GM18526 (cell line): ENCODE measurements around the gene SHROOM1.

Experiments
- POLR2A ChIP-seq: IDR thresholded peaks from 3 replicates; pipeline ENCODE4 v1.6.1; 2011; ENCODE audit not compliant: insufficient read length; ENCODE audit errors: extremely low read depth

Gene SHROOM1

GRCh38 chr5:132834057-132834456 is 3.6 kb upstream of the SHROOM1 start:
- no peak for TF ChIP-seq POLR2A

GRCh38 chr5:132832612-132833011 is 2.2 kb upstream of the SHROOM1 start:
- no peak for TF ChIP-seq POLR2A

GRCh38 chr5:132831095-132831860 is 831 bp upstream of the SHROOM1 start:
- no peak for TF ChIP-seq POLR2A

- no peak for TF ChIP-seq POLR2A
Observed at GRCh38 chr5:132829742-132830435, 558 bp downstream of the SHROOM1 start.

GRCh38 chr5:132828846-132829494 is 1.5 kb downstream of the SHROOM1 start:
- TF ChIP-seq POLR2A, result no peak

- no peak for TF ChIP-seq POLR2A
Observed at GRCh38 chr5:132827943-132828673, 2.3 kb downstream of the SHROOM1 start.

GRCh38 chr5:132826424-132827082 is 3.9 kb downstream of the SHROOM1 start:
- TF ChIP-seq POLR2A, result no peak

GRCh38 chr5:132825834-132826391 is 4.5 kb downstream of the SHROOM1 start:
- no peak for TF ChIP-seq POLR2A

GRCh38 chr5:132825033-132825833 is 5.2 kb downstream of the SHROOM1 start:
- TF ChIP-seq POLR2A, result no peak

GRCh38 chr5:132824426-132824825 is 6.0 kb downstream of the SHROOM1 start:
- no peak for TF ChIP-seq POLR2A

- no peak for TF ChIP-seq POLR2A
Observed at GRCh38 chr5:132823481-132824050, 6.9 kb downstream of the SHROOM1 start.

GRCh38 chr5:132822650-132823480 is 7.6 kb downstream of the SHROOM1 start:
- TF ChIP-seq POLR2A, result no peak

GRCh38 chr5:132821791-132822190 is 8.7 kb downstream of the SHROOM1 start:
- no peak for TF ChIP-seq POLR2A
